ENCODE measurements around the gene KRT82.

GRCh38 chr12:52407918-52408317 is 1.8 kb upstream of the KRT82 start:
- no peak for TF ChIP-seq CBX8 (IDR thresholded peaks at IDR 0.05; ENCODE audit: borderline replicate concordance, low read depth, low read length)
- TF ChIP-seq NRF1 (IDR thresholded peaks at IDR 0.05; ENCODE audit: low read depth, low read length): no peak
- no peak for TF ChIP-seq HDAC2 (IDR thresholded peaks at IDR 0.05; ENCODE audit: borderline replicate concordance in 1 of 2, low read depth in 2 of 2, low read length in 2 of 2)
- TF ChIP-seq TEAD4 (IDR thresholded peaks at IDR 0.05; ENCODE audit: low read depth, low read length): no peak
- no peak for TF ChIP-seq KDM5A (IDR thresholded peaks at IDR 0.05; ENCODE audit: low read length)
